Cardiac fibroblast (primary cell): ENCODE results near the gene PHIP.

Experiments
- DNase-seq, 2 donors: peaks; one replicate each; pipeline versions ENCODE4 v3.0.0 to v3.0.0-alpha.2; 2010; ENCODE audit warnings: low read depth in 2 of 2
- H3K4me3 ChIP-seq, 2 donors: replicated peaks in 1 of 2; 1 replicate in 1 of 2; 2 replicates in 1 of 2; pipeline ENCODE4 v1.5.1; 2011; ENCODE audit warnings: low read depth in 2 of 2, low read length in 2 of 2, mild to moderate bottlenecking in 2 of 2, moderate library complexity in 1 of 2
- TF ChIP-seq, protein P1 (sequence below): IDR thresholded peaks from one replicate; pipeline ENCODE4 v1.5.1; 2011; ENCODE audit warnings: low read depth, mild to moderate bottlenecking, low read length, inconsistent platforms

The PHIP gene

GRCh38 chr6:79072640-79073181 lies 5.3 kb downstream of the PHIP start:
- DNase-seq, result no peak
- H3K4me3 ChIP-seq, result no peak overlapping the region
- TF ChIP-seq, protein P1, sequence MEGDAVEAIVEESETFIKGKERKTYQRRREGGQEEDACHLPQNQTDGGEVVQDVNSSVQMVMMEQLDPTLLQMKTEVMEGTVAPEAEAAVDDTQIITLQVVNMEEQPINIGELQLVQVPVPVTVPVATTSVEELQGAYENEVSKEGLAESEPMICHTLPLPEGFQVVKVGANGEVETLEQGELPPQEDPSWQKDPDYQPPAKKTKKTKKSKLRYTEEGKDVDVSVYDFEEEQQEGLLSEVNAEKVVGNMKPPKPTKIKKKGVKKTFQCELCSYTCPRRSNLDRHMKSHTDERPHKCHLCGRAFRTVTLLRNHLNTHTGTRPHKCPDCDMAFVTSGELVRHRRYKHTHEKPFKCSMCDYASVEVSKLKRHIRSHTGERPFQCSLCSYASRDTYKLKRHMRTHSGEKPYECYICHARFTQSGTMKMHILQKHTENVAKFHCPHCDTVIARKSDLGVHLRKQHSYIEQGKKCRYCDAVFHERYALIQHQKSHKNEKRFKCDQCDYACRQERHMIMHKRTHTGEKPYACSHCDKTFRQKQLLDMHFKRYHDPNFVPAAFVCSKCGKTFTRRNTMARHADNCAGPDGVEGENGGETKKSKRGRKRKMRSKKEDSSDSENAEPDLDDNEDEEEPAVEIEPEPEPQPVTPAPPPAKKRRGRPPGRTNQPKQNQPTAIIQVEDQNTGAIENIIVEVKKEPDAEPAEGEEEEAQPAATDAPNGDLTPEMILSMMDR, result no peak

- no peak for DNase-seq
- TF ChIP-seq, protein P1, result no peak
- H3K4me3 ChIP-seq, result no peak overlapping the region
These were observed 6.5 kb downstream of the PHIP start for GRCh38 chr6:79071547-79071946.

- H3K4me3 ChIP-seq, result no peak overlapping the region
- TF ChIP-seq, protein P1, result no peak
- DNase-seq, result peak in 1 of 2 donors; percentile 42
These were observed 7.7 kb downstream of the PHIP start for GRCh38 chr6:79070206-79070825.

DNA sequence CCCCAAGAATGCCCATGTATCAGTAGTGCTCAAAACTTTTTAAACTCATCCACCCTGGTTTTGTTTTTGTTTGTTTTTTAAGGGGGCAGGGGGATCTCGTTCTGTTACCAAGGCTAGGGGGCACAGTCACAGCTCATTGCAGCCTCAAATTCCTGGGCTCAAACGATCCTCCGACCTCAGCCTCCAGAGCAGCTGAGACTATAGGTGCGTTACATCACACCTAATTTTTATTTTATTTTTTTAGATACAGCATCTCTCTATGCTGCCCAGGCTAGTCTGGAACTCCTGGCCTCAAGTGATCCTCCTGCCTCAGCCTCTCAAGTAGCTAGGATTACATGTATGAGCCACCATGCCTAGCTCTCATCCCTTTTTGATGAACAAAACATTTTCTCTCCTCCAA lies 11.2 kb downstream of the PHIP start:
- H3K4me3 ChIP-seq, result no peak overlapping the region
- TF ChIP-seq, protein P1, result no peak
- DNase-seq, result no peak

DNA sequence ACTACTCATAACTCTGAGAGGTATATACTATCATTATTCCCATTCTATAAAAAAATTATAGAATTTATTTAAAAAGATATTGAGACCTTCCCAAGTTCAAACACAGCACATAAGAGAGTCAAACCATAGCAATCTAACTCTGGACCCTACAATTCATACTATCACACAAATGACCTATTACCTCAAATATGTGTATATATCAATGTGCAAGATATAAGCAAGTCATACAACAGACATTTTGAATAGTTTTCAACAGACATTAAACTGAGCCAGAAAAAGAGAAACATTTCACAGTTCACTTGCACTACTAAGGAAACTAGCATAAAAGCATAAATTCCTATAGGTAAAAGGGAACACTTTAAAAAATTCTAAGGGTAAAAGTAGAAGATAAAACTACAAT lies 11.7 kb downstream of the PHIP start:
- H3K4me3 ChIP-seq, result no peak overlapping the region
- DNase-seq, result no peak
- TF ChIP-seq, protein P1, result no peak

DNA sequence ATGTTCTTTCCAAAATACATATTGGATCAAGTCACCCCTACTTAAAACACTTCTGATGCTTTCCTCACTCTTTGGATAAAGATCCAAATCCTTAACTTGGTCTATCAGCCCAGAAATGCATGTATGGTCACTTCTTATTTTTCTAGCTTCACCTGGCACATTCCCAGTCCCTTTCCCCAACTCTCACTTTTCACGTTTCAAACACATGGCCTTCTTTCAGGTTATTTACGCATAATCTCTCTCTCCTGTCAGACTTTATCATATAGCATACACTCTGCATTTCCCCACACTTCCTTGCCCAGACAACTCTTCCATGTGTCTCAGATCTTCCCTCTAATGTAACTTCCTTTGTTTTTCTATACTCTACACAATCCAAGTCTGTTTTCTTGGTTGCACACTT lies 12.8 kb downstream of the PHIP start:
- TF ChIP-seq, protein P1, result no peak
- peak in 1 of 2 donors; percentile 19 for DNase-seq

GRCh38 chr6:79064635-79065034 lies 13.4 kb downstream of the PHIP start:
- TF ChIP-seq, protein P1, result no peak
- no peak for DNase-seq
- H3K4me3 ChIP-seq, result no peak overlapping the region

More for the DNA sequence above, 12.8 kb downstream of the PHIP start:
- no peak overlapping the region for H3K4me3 ChIP-seq
